LNCaP clone FGC (cell line): Measurements from ENCODE around the gene PEX12.
A peak's percentile ranks its signal among the peaks of the same experiment; 100 is the strongest.

Experiments used
- DNase-seq: peaks from one replicate; pipeline ENCODE4 v3.0.0-alpha.2; 2011; ENCODE audit warnings: low read depth
- H3K4me3 ChIP-seq: 2 replicates; pipeline ENCODE4 v1.5.1; 2011; ENCODE audit warnings: mild to moderate bottlenecking, low read depth, low read length, control low read depth
- TF ChIP-seq, protein P1 (sequence below): IDR thresholded peaks from 2 replicates; pipeline ENCODE4 v1.5.1; 2012; ENCODE audit warnings: mild to moderate bottlenecking; ENCODE audit not compliant: control insufficient read depth, insufficient read depth; ENCODE audit errors: extremely low read depth

The PEX12 gene

GRCh38 chr17:35578197-35578928 is at the start of gene PEX12:
TSS of gene PEX12 (minus strand) at chr17:35578571. CDS start at chr17:35578021, 550 bp downstream.
- H3K4me3 ChIP-seq, result peak within 1 kb of the TSS; percentile 87
- DNase-seq, result peak; percentile 66
- TF ChIP-seq, protein P1, sequence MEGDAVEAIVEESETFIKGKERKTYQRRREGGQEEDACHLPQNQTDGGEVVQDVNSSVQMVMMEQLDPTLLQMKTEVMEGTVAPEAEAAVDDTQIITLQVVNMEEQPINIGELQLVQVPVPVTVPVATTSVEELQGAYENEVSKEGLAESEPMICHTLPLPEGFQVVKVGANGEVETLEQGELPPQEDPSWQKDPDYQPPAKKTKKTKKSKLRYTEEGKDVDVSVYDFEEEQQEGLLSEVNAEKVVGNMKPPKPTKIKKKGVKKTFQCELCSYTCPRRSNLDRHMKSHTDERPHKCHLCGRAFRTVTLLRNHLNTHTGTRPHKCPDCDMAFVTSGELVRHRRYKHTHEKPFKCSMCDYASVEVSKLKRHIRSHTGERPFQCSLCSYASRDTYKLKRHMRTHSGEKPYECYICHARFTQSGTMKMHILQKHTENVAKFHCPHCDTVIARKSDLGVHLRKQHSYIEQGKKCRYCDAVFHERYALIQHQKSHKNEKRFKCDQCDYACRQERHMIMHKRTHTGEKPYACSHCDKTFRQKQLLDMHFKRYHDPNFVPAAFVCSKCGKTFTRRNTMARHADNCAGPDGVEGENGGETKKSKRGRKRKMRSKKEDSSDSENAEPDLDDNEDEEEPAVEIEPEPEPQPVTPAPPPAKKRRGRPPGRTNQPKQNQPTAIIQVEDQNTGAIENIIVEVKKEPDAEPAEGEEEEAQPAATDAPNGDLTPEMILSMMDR, result no peak

GRCh38 chr17:35627417-35627816 is 49.0 kb upstream of the PEX12 start:
- TF ChIP-seq, protein P1, result no peak
- DNase-seq, result no peak
- H3K4me3 ChIP-seq, result no peak overlapping the region

DNA sequence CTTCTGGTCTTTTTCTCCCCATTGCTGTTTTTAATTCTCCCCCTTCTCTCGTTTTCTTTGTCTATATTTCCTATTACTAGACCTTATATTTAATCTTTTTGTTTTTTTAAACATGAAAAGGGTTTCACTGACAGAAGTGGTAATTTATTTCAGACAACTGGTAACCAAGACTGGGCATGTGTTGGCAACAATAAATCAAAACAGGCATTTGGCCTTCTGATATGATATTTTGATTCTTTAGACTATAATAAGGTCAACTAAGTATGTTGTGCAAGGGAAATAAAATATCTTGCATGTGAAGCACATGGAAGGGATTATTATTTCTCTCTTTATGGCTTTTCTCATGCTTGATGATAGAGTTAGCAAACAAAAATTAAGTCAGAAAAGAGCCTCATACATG is 43.4 kb upstream of the PEX12 start:
- no peak overlapping the region for H3K4me3 ChIP-seq
- TF ChIP-seq, protein P1, result no peak
- DNase-seq, result no peak

GRCh38 chr17:35618628-35619027 is 40.3 kb upstream of the PEX12 start:
- TF ChIP-seq, protein P1, result no peak
- no peak for DNase-seq
- no peak overlapping the region for H3K4me3 ChIP-seq

- TF ChIP-seq, protein P1, result no peak
- no peak overlapping the region for H3K4me3 ChIP-seq
- DNase-seq, result peak; percentile 52
Measured at GRCh38 chr17:35617505-35617904, 39.1 kb upstream of the PEX12 start.

GRCh38 chr17:35616536-35616935 is 38.2 kb upstream of the PEX12 start:
- no peak for DNase-seq
- TF ChIP-seq, protein P1, result no peak

DNA sequence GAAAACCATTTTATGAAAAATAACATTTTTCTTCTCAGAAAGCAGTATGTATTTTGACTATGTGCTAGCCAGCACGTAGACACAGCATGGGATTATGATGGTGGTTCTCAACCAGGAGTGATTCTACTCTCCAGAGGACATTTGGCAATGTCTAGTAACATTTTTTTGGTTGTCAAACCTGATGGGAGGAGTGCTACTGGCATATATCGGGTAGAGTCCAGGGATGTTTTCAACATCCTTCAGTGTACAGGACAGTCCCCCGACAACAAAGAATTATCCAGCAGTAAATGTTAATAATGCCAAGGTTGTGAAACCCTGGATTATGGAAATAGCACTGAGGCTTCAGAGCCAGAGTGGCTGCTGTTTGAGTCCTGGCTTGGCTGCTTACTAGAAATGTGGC is 36.4 kb upstream of the PEX12 start:
- TF ChIP-seq, protein P1, result no peak
- no peak for DNase-seq
- no peak overlapping the region for H3K4me3 ChIP-seq

More at GRCh38 chr17:35616536-35616935, 38.2 kb upstream of the PEX12 start:
- H3K4me3 ChIP-seq, result no peak overlapping the region
